GM10248 (cell line): ENCODE data around the gene MMRN1.

ENCODE experiments used
- CTCF ChIA-PET: fragments of 300-600 bp; sonication (Branson Sonifier 250); formaldehyde crosslinking; extraction: SDS; loops from one replicate; lab custom pipeline; 2021; ENCODE audit warnings: antibody characterized with exemption; lab: Yijun Ruan, JAX
- POLR2A ChIA-PET: fragments of 350-650 bp; sonication (Branson Sonifier 250); formaldehyde crosslinking; extraction: SDS; loops from one replicate; lab custom pipeline; 2020; ENCODE audit warnings: antibody characterized with exemption; lab: Yijun Ruan, JAX
- DNase-seq: peaks from one replicate; pipeline ENCODE4 v3.0.0; 2012; ENCODE audit errors: extremely low spot score
- CTCF ChIP-seq: IDR thresholded peaks from 2 replicates; pipeline ENCODE4 v1.5.1; 2012; ENCODE audit warnings: mild to moderate bottlenecking, low read depth; ENCODE audit errors: extremely low read depth, missing control alignments, control extremely low read depth

Gene MMRN1

GRCh38 chr4:89992744-89993143, 98.1 kb downstream of the MMRN1 start:
- CTCF ChIA-PET: no interaction called here
- no peak for TF ChIP-seq CTCF
- POLR2A ChIA-PET: no interaction called here
- DNase-seq: no peak

- CTCF ChIA-PET: interaction anchor here (1.0 kb wide), 1 partner anchor 11 kb away, joined by 3 read pairs; no protein-coding TSS in a partner anchor
- TF ChIP-seq CTCF: no peak
- DNase-seq: no peak
- POLR2A ChIA-PET: no interaction called here
Observed at GRCh38 chr4:89994176-89994873, 99.7 kb downstream of the MMRN1 start.

GRCh38 chr4:89995006-89995405, 100.4 kb downstream of the MMRN1 start:
- no peak for DNase-seq
- POLR2A ChIA-PET: no interaction called here
- CTCF ChIA-PET: interaction anchor here (1.3 kb wide), 1 partner anchor 14 kb away, joined by 3 read pairs; no protein-coding TSS in a partner anchor
- no peak for TF ChIP-seq CTCF

- ChIA-PET CTCF (interaction anchor here (1.3 kb wide), 1 partner anchor 14 kb away, joined by 3 read pairs; no protein-coding TSS in a partner anchor), POLR2A (no interaction called here)
Observed at GRCh38 chr4:89995814-89996213, 101.2 kb downstream of the MMRN1 start.

GRCh38 chr4:89997171-89997704, 102.6 kb downstream of the MMRN1 start:
- CTCF ChIA-PET: interaction anchor here (1.7 kb wide), 1 partner anchor 10 kb away, joined by 6 read pairs; no protein-coding TSS in a partner anchor

More at GRCh38 chr4:89995814-89996213, 101.2 kb downstream of the MMRN1 start:
- DNase-seq: no peak
- no peak for TF ChIP-seq CTCF

GRCh38 chr4:89998469-89999011, 103.9 kb downstream of the MMRN1 start:
- POLR2A ChIA-PET: no interaction called here
- DNase-seq: no peak
- CTCF ChIA-PET: interaction anchor here (1.7 kb wide), 1 partner anchor 11 kb away, joined by 6 read pairs; no protein-coding TSS in a partner anchor
- no peak for TF ChIP-seq CTCF

More at GRCh38 chr4:89997171-89997704, 102.6 kb downstream of the MMRN1 start:
- POLR2A ChIA-PET: no interaction called here
- no peak for TF ChIP-seq CTCF
- DNase-seq: no peak
